GM10847 (cell line): ENCODE measurements around the gene OPTC.

ENCODE experiments used
- POLR2A ChIP-seq: IDR thresholded peaks from 2 replicates; pipeline ENCODE4 v1.6.1; 2011; ENCODE audit not compliant: insufficient read length; ENCODE audit errors: extremely low read depth

The OPTC gene

DNA sequence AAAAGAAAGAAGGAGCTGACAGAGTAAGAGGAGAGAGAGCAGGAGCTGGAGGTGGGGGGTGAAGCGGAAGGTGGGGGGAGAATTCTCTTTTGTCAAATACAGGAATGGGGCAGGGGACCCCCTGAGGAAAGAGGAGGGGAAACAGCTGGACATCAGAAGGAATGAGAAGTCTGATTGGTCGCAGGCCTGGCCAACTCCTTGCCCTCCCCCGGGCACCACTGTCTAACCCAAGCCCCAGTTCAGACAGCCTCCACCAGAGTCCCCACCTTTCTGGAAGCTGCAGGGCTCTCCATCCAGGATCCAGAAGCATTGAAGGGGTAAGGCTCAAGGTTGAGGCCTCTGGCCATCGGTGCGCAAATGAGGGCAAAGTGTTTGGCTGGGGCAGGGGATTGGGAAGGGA, at the start of gene OPTC:
Gene OPTC, plus strand, starts transcription at position 253 of the 400 bp plus-strand sequence. CDS start 1,853 bp downstream, outside the sequence.
- no peak for TF ChIP-seq POLR2A

DNA sequence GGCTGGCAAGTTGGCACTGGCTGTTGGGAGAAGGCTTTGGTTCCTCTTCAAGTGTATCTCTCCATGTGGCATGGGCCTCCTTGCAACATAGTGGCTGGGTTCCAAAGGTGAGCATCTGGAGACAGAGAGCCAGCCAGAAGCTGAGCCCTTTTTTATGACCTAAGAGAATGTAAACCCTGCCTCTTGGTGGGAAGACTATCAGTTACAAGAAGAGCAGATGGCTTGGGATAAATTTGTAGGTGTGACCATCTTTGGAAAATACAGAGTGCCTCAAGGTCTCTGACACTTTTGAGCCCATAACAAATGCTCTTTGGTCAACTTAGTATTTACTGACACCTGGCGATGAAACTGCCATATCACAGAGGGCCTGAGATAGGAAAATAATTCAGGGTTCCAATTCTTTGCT, 49.8 kb upstream of the OPTC start:
- no peak for TF ChIP-seq POLR2A

GRCh38 chr1:203447151-203447550, 46.8 kb upstream of the OPTC start:
- TF ChIP-seq POLR2A: no peak

DNA sequence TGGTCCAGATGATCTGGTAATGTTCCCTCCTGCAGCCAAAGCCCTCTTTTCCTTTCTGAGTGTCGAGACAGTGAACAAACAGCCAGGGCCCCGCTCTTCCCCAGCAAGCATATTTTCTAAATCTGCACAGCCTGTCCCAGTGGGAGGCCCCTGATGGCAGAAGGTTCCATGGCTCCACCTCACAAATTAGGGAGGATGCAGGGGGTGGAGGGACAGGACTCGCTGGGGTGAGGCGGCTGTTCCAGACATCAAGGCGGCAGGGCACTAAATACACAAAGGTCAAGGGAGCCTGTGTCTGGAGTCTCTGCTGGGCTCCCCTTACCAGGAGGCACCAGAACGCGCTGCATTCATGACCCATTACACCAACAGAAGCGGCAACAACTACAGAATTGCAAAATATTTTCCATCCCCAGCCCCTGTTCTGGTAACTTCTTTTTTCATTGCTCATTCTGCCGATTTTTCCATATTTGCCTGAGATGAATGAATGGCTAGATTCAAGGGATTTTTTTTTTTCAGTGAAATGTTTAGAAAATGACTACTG, 45.4 kb upstream of the OPTC start:
- no peak for TF ChIP-seq POLR2A

DNA sequence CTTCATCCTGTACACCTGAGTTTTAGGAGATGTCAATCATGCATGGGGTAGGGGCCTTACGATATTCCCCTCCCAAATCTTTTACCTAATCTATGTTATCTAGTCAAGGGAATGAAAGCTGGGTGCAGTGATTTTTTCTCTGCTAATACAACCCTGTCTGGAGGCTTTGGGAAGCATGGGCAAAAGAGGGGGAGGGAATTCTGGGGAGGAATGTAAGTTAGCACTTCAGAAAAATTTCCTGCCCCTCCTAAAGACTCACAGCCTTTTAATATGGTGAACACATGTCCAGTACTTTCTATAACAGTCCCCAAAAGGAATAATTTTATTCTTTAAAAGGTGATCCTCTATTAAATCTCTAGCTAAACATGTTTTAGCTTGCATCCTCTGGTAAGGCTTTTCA, 44.0 kb upstream of the OPTC start:
- no peak for TF ChIP-seq POLR2A

DNA sequence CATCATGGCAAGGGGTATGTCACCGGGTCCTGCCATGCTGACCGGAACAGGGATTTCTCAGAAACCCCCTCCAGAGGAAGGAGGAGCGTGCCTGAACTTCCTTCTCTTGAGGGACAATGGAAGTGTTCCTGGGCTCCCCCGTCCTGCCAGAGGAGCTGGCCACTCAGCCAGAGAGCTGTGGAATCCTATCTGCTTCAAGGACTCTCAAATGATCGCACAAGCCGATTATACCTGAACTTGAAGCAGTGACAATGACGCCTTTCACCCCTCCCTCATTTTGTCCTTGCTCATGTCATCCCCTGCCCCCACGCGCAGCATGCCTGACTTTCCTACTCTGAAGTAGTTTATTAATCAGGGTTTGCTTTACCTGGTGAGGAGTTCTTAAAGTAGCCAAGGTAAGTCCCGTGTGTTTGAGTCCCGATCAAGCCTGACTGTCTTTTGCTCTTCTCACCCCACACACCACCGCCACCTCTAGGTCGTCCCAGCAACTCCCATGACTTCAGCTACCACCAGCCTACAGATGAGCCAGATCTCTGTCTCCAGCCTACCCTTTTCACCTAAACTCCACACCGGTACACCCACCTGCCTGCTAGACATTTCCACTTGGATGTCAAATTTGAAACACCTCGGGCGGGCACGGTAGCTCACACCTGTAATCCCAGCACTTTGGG, 43.3 kb upstream of the OPTC start:
- TF ChIP-seq POLR2A: no peak

DNA sequence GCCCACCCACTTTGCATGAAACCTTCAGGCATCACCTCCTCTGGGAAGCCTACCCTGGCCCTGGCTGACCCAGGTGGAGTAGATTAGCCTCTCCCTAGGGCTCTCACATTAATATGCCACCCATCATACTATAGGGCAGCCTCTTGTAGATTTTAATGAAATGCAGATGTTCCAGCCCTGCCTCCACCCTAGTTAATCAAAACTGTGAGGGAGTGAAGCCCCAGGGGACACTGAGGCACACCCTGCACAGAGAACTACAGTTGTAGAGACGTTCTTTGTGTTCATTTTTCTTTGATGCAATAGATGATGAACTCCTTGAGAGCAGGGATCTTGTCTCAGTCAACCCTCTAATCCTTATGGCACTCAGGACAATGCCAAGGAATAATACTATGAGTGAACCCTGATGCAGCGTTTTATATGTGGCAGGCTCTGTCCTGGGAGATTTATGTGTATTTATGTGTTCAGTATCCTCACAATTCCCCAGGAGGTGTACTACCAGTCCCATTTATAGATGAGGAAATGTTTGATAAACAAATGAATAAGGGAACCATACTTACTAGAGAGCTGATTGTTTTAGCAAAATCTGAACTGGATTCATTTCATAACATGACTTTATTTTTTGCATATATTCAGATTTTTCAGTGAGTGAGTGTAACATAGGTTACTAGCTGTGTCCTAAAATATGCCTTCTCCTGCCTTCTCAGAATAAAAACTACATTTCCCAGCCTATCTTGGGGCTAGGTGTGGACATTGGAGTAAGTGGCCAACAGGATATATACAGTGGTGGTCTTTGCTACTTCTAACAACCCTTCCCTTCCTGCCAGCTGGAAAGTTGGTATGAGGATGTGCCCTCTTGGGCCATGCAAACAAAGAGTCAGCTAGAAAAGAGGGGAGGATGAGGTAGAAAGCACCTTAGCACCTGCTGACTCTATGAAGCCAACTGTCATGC, 41.8 kb upstream of the OPTC start:
- TF ChIP-seq POLR2A: no peak

DNA sequence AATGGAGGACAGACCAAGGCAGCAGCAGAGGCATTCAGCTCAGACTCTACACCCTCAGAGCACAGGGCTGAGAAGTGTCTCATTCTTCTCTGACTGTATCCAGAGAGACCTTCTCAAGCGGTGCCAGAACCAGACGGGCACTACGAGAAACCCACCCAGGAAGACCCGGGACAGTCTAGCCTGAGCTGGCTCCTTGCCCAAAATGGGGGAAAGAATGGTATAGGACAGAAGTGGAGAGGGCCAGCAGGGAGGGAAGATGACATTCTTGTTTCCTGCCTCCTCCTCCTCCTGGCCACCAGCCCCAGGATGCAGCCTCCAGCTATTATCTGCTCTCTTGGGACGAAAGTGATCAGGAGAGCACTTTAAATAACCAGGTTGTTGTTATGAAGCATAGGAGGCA, 40.9 kb upstream of the OPTC start:
- no peak for TF ChIP-seq POLR2A

- no peak for TF ChIP-seq POLR2A
These were observed 40.3 kb upstream of the OPTC start for GRCh38 chr1:203453616-203454015.

DNA sequence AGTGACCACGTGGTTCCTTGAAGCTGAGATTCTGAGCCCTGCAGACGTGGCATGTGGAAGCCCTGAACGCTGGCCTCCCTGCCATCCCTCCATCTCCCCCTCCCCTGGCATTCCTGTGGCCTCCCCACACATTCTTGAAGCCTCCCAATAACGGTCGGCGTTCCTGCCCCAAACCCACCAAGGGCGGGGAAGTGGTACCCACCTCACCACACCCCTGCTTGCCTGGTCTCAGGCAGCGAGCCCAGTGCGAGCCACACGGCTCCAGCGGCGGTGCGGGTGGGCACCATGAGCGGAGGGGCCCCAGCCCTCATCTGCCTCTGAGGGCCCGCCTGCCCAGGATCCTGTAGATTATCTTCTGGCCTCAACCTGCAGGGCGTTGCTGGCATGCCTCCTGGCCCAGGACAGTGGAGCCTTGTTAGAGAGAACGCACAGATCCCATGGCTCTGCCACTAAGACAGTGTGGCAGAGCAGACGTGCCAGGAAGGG, 38.9 kb upstream of the OPTC start:
- no peak for TF ChIP-seq POLR2A

GRCh38 chr1:203455706-203456105, 38.2 kb upstream of the OPTC start:
- no peak for TF ChIP-seq POLR2A

GRCh38 chr1:203456577-203456976, 37.4 kb upstream of the OPTC start:
- no peak for TF ChIP-seq POLR2A

DNA sequence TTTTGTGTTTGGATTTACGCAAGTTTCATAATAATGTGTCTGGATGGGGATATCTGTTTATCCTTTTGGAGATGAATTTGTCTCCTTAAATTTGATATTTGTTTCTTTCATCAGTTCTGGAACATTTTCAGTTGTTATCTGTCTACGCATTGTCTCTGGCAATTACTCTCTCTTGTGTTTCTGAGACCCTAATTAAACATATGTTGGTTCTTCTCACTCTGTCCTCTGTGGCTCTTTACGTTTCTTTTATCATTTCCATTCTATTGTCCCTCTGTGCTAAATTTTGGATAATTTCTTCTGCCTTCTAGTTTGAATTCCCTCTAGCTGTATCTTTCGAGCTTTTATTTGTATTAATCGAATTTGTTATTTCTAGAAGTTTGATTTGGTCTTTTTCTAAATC, 35.9 kb upstream of the OPTC start:
- no peak for TF ChIP-seq POLR2A

- TF ChIP-seq POLR2A: no peak
These were observed 34.2 kb upstream of the OPTC start for GRCh38 chr1:203459671-203460201.

DNA sequence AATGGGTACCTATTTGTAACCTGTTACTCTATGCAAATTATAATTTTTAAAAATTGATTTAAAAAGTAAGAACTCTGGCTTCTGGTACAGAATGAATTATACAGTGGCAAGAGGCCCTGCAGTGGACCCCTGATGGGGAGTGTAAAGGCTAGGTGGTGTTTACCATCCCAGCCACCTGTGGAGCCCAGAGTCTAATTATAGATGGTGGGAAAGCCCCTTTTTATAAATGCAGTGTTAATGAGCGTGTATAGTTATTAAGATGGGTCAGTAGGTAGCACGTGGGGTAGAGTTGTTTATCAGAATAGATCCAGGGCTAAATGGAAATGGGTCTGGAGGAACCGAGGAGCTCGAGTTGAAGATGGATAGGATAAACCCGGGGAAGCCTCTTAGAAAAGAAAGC, 32.2 kb upstream of the OPTC start:
- no peak for TF ChIP-seq POLR2A

- no peak for TF ChIP-seq POLR2A
These were observed 31.8 kb upstream of the OPTC start for GRCh38 chr1:203462143-203462542.

GRCh38 chr1:203462878-203463277, 31.1 kb upstream of the OPTC start:
- TF ChIP-seq POLR2A: no peak
